Heart left ventricle (tissue), 16 donors: ENCODE results near the gene ATP13A4. TPM values are rescaled to one million over a fixed set of nuclear protein-coding genes. Genes with fewer than 3 reads are reported as not detected.

Source experiments
- ATAC-seq, 4 donors: fragments of 200-7000 bp; cut with Tn5 transposase; one replicate each; pipeline ENCODE4 v1.9.1; 2020 to 2022; ENCODE audit warnings: moderate library complexity in 4 of 4, mild to moderate bottlenecking in 3 of 4, moderate number of reproducible peaks in 1 of 4
- DNase-seq, 5 donors: peaks; one replicate each; pipeline ENCODE4 v3.0.0-alpha.2; 2020
- H3K27ac ChIP-seq, 12 donors: fragments of 200-600 bp; sonication (generic) in 4 of 12; one replicate each; pipeline versions ENCODE4 v1.5.0 to v1.8.0; 2016 to 2022; ENCODE audit warnings: mild to moderate bottlenecking in 2 of 12
- H3K27me3 ChIP-seq, 9 donors: fragments of 200-600 bp; sonication (generic) in 2 of 9; one replicate each; pipeline versions ENCODE4 v1.5.1 to v1.8.0; 2016 to 2022; ENCODE audit warnings: mild to moderate bottlenecking in 3 of 9
- H3K36me3 ChIP-seq, 9 donors: fragments of 200-600 bp; sonication (generic) in 2 of 9; one replicate each; pipeline versions ENCODE4 v1.5.0 to v1.8.0; 2018 to 2022; ENCODE audit warnings: mild to moderate bottlenecking in 2 of 9
- H3K4me1 ChIP-seq, 12 donors: fragments of 200-600 bp; sonication (generic) in 4 of 12; one replicate each; pipeline versions ENCODE4 v1.5.0 to v1.8.0; 2016 to 2022; ENCODE audit warnings: mild to moderate bottlenecking in 3 of 12
- H3K4me3 ChIP-seq, 12 donors: fragments of 200-600 bp; sonication (generic) in 4 of 12; one replicate each; pipeline versions ENCODE4 v1.5.0 to v1.8.0; 2017 to 2022; ENCODE audit warnings: mild to moderate bottlenecking in 9 of 12, moderate library complexity in 4 of 12
- H3K9me3 ChIP-seq, 12 donors: fragments of 200-600 bp; sonication (generic) in 4 of 12; one replicate each; pipeline versions ENCODE4 v1.5.0 to v1.8.0; 2016 to 2022; ENCODE audit warnings: mild to moderate bottlenecking in 1 of 12
- CTCF ChIP-seq, 12 donors: fragments of 200-600 bp; sonication (generic) in 4 of 12; IDR thresholded peaks; one replicate each; pipeline versions ENCODE4 v1.5.0 to v1.8.0; 2018 to 2022; ENCODE audit warnings: antibody characterized with exemption in 12 of 12, mild to moderate bottlenecking in 5 of 12
- POLR2A ChIP-seq, 2 donors: fragments of 450-650 bp; IDR thresholded peaks; one replicate each; pipeline ENCODE4 v1.6.1; 2017; ENCODE audit warnings: antibody characterized with exemption in 2 of 2, mild to moderate bottlenecking in 2 of 2, moderate library complexity in 2 of 2
- WGBS, 4 donors: extraction: QIAGEN DNeasy Blood & Tissue Kit in 2 of 4; methylation state at CpG; one replicate each; pipeline versions ENCODE4 v1.1.5 to v1.1.7; 2013 to 2018; 5-methylcytosine and 5-hydroxymethylcytosine counted together
- intact Hi-C, 10 donors: fragments of 100-400 bp; cut with DNase I; formaldehyde crosslinking; loops; one replicate each; pipeline versions ENCODE4 v1.11.1 to v1.14.2; 2022
- polyA plus RNA-seq, 2 donors: library from polyadenylated mRNA; stranded (reverse); fragments of 200-250 nt; gene quantifications; one replicate each; pipeline ENCODE4 v1.2.3, GENCODE V29; 2013
- total RNA-seq, 9 donors: library from RNA; depleted of rRNA in 2 of 9; stranded (reverse); fragments of >200 nt in 2 of 9; fragmentation: NEBNext Ultra II Directional in 3 of 9; extraction: Animal tissue kit (Norgen Biotek cat#: 25700) in 3 of 9; gene quantifications; one replicate each; pipeline versions ENCODE4 v1.1.0 to v1.2.4, GENCODE V29; 2016 to 2023
- donor health status: ischemic (EF 13 %, LVEDD 7.1; RV severe dilation, severe dysfunction).
- donor health status: healthy with polysubstance abuse.
- donor health status: DM: no; HTN: yes; CAD: no.
- donor health status: DM: no; HTN: no; CAD: no.
- donor health status: ischemic (EF 25% LVEDD 6.9; RV normal size, moderate dysfunction).
- donor health status: ischemic (EF 25% LVEDD 5.7; RV mildly dilated, moderate dysfunction).
- donor health status: healthy.
- donor health status: DM: yes; HTN: yes; CAD: no.
- donor health status: ischemic (EF 35%, LVEDD 5.7; RV mildly dilated, moderate dysfunction).
- donor health status: nonischemic (EF 11% LVEDD 7.7; RV severe dilation, severe dysfunction).
- donor health status: DM: yes; HTN: yes; CAD: no.
- donor health status: PGD.
- donor health status: ischemic (EF 29% LVEDD 5.4; RV normal size, mild dysfunction).
- donor health status: nonischemic (EF 23%, LVEDD 6.1; RV moderate dilation, normal function).

The ATP13A4 gene
- total and polyA plus RNA-seq, 11 donors: 0.48 to 0.97 (median 0.51) TPM; not detected in 8

GRCh38 chr3:193496658-193497057 is 58.0 kb downstream of the ATP13A4 start:
- WGBS, 4 donors: 88 to 90% (median 89%) methylated on average over 6 of the region's 6 CpGs
- intact Hi-C loops: no loop called here
- no peak for DNase-seq
- H3K9me3 ChIP-seq: peaks cover 0 to 6% (median 0%) of the 10 kb centered on the region in 12 donors
- no peaks in the 10 kb centered on the region for H3K36me3 ChIP-seq
- no peak overlapping the region for H3K27ac ChIP-seq
- no peaks in the 10 kb centered on the region for H3K27me3 ChIP-seq
- peaks cover 0 to 7% (median 0%) of the 10 kb centered on the region in 12 donors for H3K4me1 ChIP-seq
- ATAC-seq: no peak
- no peak for TF ChIP-seq CTCF (IDR thresholded peaks at IDR 0.05)
- TF ChIP-seq POLR2A (IDR thresholded peaks at IDR 0.05): no peak
- no peak overlapping the region for H3K4me3 ChIP-seq

GRCh38 chr3:193491026-193491425 is 63.7 kb downstream of the ATP13A4 start:
- Histone ChIP-seq H3K36me3 (no peaks in the 10 kb centered on the region), H3K27ac (no peak overlapping the region), H3K27me3 (no peaks in the 10 kb centered on the region), H3K4me3 (no peak overlapping the region), H3K9me3 (peaks cover 0 to 6% (median 0%) of the 10 kb centered on the region in 12 donors), H3K4me1 (no peaks in the 10 kb centered on the region)
- 89 to 98% (median 93%) methylated on average over 1 of the region's 1 CpG for WGBS, 4 donors
- DNase-seq (no peak), ATAC-seq (no peak)
- intact Hi-C loops: no loop called here
- TF ChIP-seq POLR2A (IDR thresholded peaks at IDR 0.05) (no peak), CTCF (IDR thresholded peaks at IDR 0.05) (no peak)

GRCh38 chr3:193490580-193490979 is 64.1 kb downstream of the ATP13A4 start:
- no peak for ATAC-seq
- 82 to 96% (median 86%) methylated on average over 4 of the region's 4 CpGs for WGBS, 4 donors

GRCh38 chr3:193489949-193490348 is 64.7 kb downstream of the ATP13A4 start:
- ATAC-seq: no peak
- H3K36me3 ChIP-seq: no peaks in the 10 kb centered on the region

More at GRCh38 chr3:193490580-193490979, 64.1 kb downstream of the ATP13A4 start:
- no peak overlapping the region for H3K4me3 ChIP-seq
- H3K27ac ChIP-seq: no peak overlapping the region
- peaks cover 0 to 6% (median 0%) of the 10 kb centered on the region in 12 donors for H3K9me3 ChIP-seq
- intact Hi-C loops: no loop called here
- H3K27me3 ChIP-seq: no peaks in the 10 kb centered on the region
- no peaks in the 10 kb centered on the region for H3K36me3 ChIP-seq
- no peak for DNase-seq
- H3K4me1 ChIP-seq: no peaks in the 10 kb centered on the region
- TF ChIP-seq POLR2A (IDR thresholded peaks at IDR 0.05) (no peak), CTCF (IDR thresholded peaks at IDR 0.05) (no peak)

More at GRCh38 chr3:193489949-193490348, 64.7 kb downstream of the ATP13A4 start:
- DNase-seq: no peak
- peaks cover 0 to 6% (median 0%) of the 10 kb centered on the region in 12 donors for H3K9me3 ChIP-seq
- TF ChIP-seq POLR2A (IDR thresholded peaks at IDR 0.05): no peak
- TF ChIP-seq CTCF (IDR thresholded peaks at IDR 0.05): no peak
- H3K27ac ChIP-seq: no peak overlapping the region
- no peaks in the 10 kb centered on the region for H3K4me1 ChIP-seq
- H3K27me3 ChIP-seq: no peaks in the 10 kb centered on the region
- intact Hi-C loops: no loop called here
- 86 to 92% (median 87%) methylated on average over 6 of the region's 6 CpGs for WGBS, 4 donors
- no peak overlapping the region for H3K4me3 ChIP-seq
